ENCODE measurements around the gene JPH4. TPM values are rescaled to one million over a fixed set of nuclear protein-coding genes. Genes with fewer than 3 reads are reported as not detected.

JPH4 gene
- total RNA-seq, 1 experiment from 2014 or later, result 50.1 TPM

- TF ChIP-seq CTCF (IDR thresholded peaks at IDR 0.05) (no peak), E2F4 (CRISPR knock-in tag; IDR thresholded peaks at IDR 0.05; ENCODE audit: borderline replicate concordance, low read depth) (no peak), ESRRA (CRISPR knock-in tag; IDR thresholded peaks at IDR 0.05; ENCODE audit: borderline replicate concordance) (no peak), ZNF263 (CRISPR knock-in tag; IDR thresholded peaks at IDR 0.05; ENCODE audit: low read depth) (no peak), E2F1 (CRISPR knock-in tag; IDR thresholded peaks at IDR 0.05) (no peak)
Observed at GRCh38 chr14:23609001-23609400, 30.4 kb upstream of the JPH4 start (continued).

- no peak for TF ChIP-seq EMX1 (CRISPR knock-in tag; IDR thresholded peaks at IDR 0.05)
- TF ChIP-seq FOXP1 (CRISPR knock-in tag; IDR thresholded peaks at IDR 0.05; ENCODE audit: borderline replicate concordance), result no peak
- TF ChIP-seq FOXK1 (CRISPR knock-in tag; IDR thresholded peaks at IDR 0.05), result no peak
- TF ChIP-seq ZNF232 (CRISPR knock-in tag; IDR thresholded peaks at IDR 0.05), result no peak
- H3K36me3 Mint-ChIP-seq, result no peaks in the 10 kb centered on the region
- ATAC-seq, result no peak
- peaks cover 8% of the 10 kb centered on the region; the same call in 1 of the 2 replicates for H3K4me1 Mint-ChIP-seq
- H3K9me3 Mint-ChIP-seq, result peaks cover 15% of the 10 kb centered on the region
- POLR2A ChIA-PET, result no interaction called here
- no peak overlapping the region for H3K4me3 Mint-ChIP-seq
- CTCF ChIA-PET, result interaction anchor here (0.5 to 1.7 kb wide), 3 partner anchors 19 to 487 kb away, joined by 4 to 5 read pairs (median 4); no protein-coding TSS in a partner anchor
- H3K27ac Mint-ChIP-seq, result no peak overlapping the region
- no peak for DNase-seq (ENCODE audit: low spot score)
- peaks cover 19% of the 10 kb centered on the region for H3K27me3 Mint-ChIP-seq (ENCODE audit: low read depth)
Observed at GRCh38 chr14:23608454-23608853, 29.9 kb upstream of the JPH4 start.

GRCh38 chr14:23605931-23606585 is 27.5 kb upstream of the JPH4 start:
- no peak overlapping the region for H3K27ac Mint-ChIP-seq
- POLR2A ChIA-PET, result no interaction called here
- no peak overlapping the region for H3K4me3 Mint-ChIP-seq
- H3K4me1 Mint-ChIP-seq, result no peaks in the 10 kb centered on the region
- ATAC-seq, result no peak
- DNase-seq (ENCODE audit: low spot score), result no peak
- TF ChIP-seq NFATC4 (CRISPR knock-in tag; IDR thresholded peaks at IDR 0.05) (no peak), ATF2 (CRISPR knock-in tag; IDR thresholded peaks at IDR 0.05; ENCODE audit: borderline replicate concordance, low read depth) (no peak), AFF4 (CRISPR knock-in tag; IDR thresholded peaks at IDR 0.05; ENCODE audit: borderline replicate concordance) (no peak), PREB (CRISPR knock-in tag; IDR thresholded peaks at IDR 0.05; ENCODE audit: borderline replicate concordance) (no peak), MLX (CRISPR knock-in tag; IDR thresholded peaks at IDR 0.05) (no peak), ZNF423 (CRISPR knock-in tag; IDR thresholded peaks at IDR 0.05) (no peak), E2F4 (CRISPR knock-in tag; IDR thresholded peaks at IDR 0.05; ENCODE audit: borderline replicate concordance, low read depth) (no peak), TEAD1 (CRISPR knock-in tag; IDR thresholded peaks at IDR 0.05) (no peak), TP53 (CRISPR knock-in tag; IDR thresholded peaks at IDR 0.05) (no peak), FOXJ3 (CRISPR knock-in tag; IDR thresholded peaks at IDR 0.05; ENCODE audit: borderline replicate concordance) (no peak), FOXP1 (CRISPR knock-in tag; IDR thresholded peaks at IDR 0.05; ENCODE audit: borderline replicate concordance) (no peak)
- peaks cover 15% of the 10 kb centered on the region for H3K9me3 Mint-ChIP-seq
- peaks cover 19% of the 10 kb centered on the region for H3K27me3 Mint-ChIP-seq (ENCODE audit: low read depth)
- H3K36me3 Mint-ChIP-seq, result no peaks in the 10 kb centered on the region
- CTCF ChIA-PET, result interaction anchor here (1.2 to 2.5 kb wide), 3 partner anchors 17 to 60 kb away, joined by 3 to 10 read pairs (median 8); no protein-coding TSS in a partner anchor

Data from WTC11 (cell line).